ENCODE results near the gene TRIM14. TPM values are rescaled to one million over a fixed set of nuclear protein-coding genes. Genes with fewer than 3 reads are reported as not detected.

TRIM14 gene
- total RNA-seq, 2 experiments from 2014 or later, result 23.5 to 23.6 TPM

GRCh38 chr9:98135558-98135934, 16.5 kb upstream of the TRIM14 start:
- ChIA-PET POLR2A (no interaction called here), CTCF (no interaction called here)
- Mint-ChIP-seq H3K36me3 (ENCODE audit: low read depth) (peaks cover 44% of the 10 kb centered on the region), H3K4me3 (no peak overlapping the region), H3K27ac (no peak overlapping the region), H3K4me1 (ENCODE audit: low read depth) (no peaks in the 10 kb centered on the region), H3K9me3 (no peaks in the 10 kb centered on the region), H3K27me3 (no peaks in the 10 kb centered on the region)
- no peaks in the 10 kb centered on the region for H3K4me1 ChIP-seq (ENCODE audit: insufficient read depth, low read length)
- intact Hi-C loops (cut with DNase I, micrococcal nuclease), result no loop called here
- peaks cover 51% of the 10 kb centered on the region for H3K36me3 ChIP-seq (ENCODE audit: insufficient read depth, low read length)
- DNase-seq, result no peak
- ATAC-seq (ENCODE audit: poor library complexity), result no peak
- H3K4me3 ChIP-seq (ENCODE audit: low read length), result no peak overlapping the region
- H3K27ac ChIP-seq (ENCODE audit: low read depth in 1 of 2, low read length in 2 of 2), result no peak overlapping the region
- no peak for TF ChIP-seq CTCF (IDR thresholded peaks at IDR 0.05)
- no peaks in the 10 kb centered on the region for H3K27me3 ChIP-seq (ENCODE audit: control insufficient read depth in 1 of 2, insufficient read depth in 2 of 2, low read length in 2 of 2)
- no peaks in the 10 kb centered on the region for H3K9me3 ChIP-seq (ENCODE audit: control insufficient read depth in 1 of 2, insufficient read depth in 1 of 2, low read length in 2 of 2)

- ATAC-seq (ENCODE audit: poor library complexity), result no peak
- peaks cover 51% of the 10 kb centered on the region for H3K36me3 ChIP-seq (ENCODE audit: insufficient read depth, low read length)
Measured at GRCh38 chr9:98134702-98135557, 15.9 kb upstream of the TRIM14 start.

DNA sequence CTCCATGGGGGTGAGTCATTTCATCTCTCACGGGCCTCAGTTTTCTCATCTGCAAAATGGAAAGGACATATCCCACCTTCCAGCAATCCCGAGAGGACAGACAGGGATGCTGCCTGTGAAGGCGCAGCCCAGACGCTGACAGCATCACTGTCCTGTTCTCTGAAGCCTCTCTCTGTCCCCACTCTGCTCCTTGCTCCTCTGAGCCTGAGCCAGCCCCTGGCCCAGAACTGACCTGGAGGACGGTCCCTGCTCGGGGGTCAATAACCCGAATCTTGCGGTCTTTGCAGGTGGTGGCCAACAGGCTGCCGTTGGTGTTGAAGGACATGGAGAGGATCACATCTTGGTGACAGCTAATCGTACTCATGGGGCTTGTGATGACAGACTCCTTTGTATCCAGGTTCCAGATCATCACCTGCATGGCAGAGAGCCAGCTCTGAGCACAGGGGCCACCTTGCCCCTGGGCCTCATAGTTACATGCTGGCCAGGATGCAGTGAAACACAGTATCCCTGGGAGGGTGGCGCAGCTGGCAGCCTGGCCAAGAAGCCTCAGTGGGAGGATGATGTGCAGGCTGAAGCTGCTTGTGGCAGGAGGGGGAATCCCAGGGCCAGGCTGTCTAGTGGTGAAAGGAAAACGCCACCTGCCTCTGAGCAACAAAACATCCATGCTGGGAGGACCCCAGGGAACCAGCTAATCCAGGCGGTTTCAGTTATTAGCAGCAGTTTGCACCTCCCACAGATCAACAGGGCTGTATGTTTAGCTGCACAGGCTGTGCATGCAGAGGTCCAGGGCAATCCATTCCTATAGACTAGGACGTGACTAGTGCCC, 14.0 kb upstream of the TRIM14 start:
- Histone ChIP-seq H3K27me3 (ENCODE audit: control insufficient read depth in 1 of 2, insufficient read depth in 2 of 2, low read length in 2 of 2) (no peaks in the 10 kb centered on the region), H3K9me3 (ENCODE audit: control insufficient read depth in 1 of 2, insufficient read depth in 1 of 2, low read length in 2 of 2) (no peaks in the 10 kb centered on the region), H3K36me3 (ENCODE audit: insufficient read depth, low read length) (peaks cover 65% of the 10 kb centered on the region), H3K27ac (ENCODE audit: low read depth in 1 of 2, low read length in 2 of 2) (no peak overlapping the region), H3K4me1 (ENCODE audit: insufficient read depth, low read length) (peaks cover 4% of the 10 kb centered on the region), H3K4me3 (ENCODE audit: low read length) (no peak overlapping the region)
- Mint-ChIP-seq H3K4me1 (ENCODE audit: low read depth) (no peaks in the 10 kb centered on the region), H3K27ac (no peak overlapping the region), H3K36me3 (ENCODE audit: low read depth) (peaks cover 56% of the 10 kb centered on the region), H3K4me3 (no peak overlapping the region), H3K9me3 (no peaks in the 10 kb centered on the region), H3K27me3 (no peaks in the 10 kb centered on the region)
- ATAC-seq (ENCODE audit: poor library complexity) (no peak), DNase-seq (peak in 1 of 14 experiments; percentile 17)
- intact Hi-C loops (cut with DNase I, micrococcal nuclease), result no loop called here
- TF ChIP-seq CTCF (IDR thresholded peaks at IDR 0.05), result no peak
- ChIA-PET POLR2A (interaction anchor here (1.1 kb wide), 1 partner anchor 31 kb away, joined by 5 read pairs; no protein-coding TSS in a partner anchor), CTCF (no interaction called here)

More at GRCh38 chr9:98134702-98135557, 15.9 kb upstream of the TRIM14 start:
- ChIA-PET CTCF (no interaction called here), POLR2A (no interaction called here)
- no peak for TF ChIP-seq CTCF (IDR thresholded peaks at IDR 0.05)
- H3K27me3 ChIP-seq (ENCODE audit: control insufficient read depth in 1 of 2, insufficient read depth in 2 of 2, low read length in 2 of 2), result no peaks in the 10 kb centered on the region
- intact Hi-C loops (cut with DNase I, micrococcal nuclease), result no loop called here
- no peak overlapping the region for H3K27ac Mint-ChIP-seq
- H3K36me3 Mint-ChIP-seq (ENCODE audit: low read depth), result peaks cover 47% of the 10 kb centered on the region
- no peak overlapping the region for H3K27ac ChIP-seq (ENCODE audit: low read depth in 1 of 2, low read length in 2 of 2)
- no peaks in the 10 kb centered on the region for H3K9me3 ChIP-seq (ENCODE audit: control insufficient read depth in 1 of 2, insufficient read depth in 1 of 2, low read length in 2 of 2)
- H3K4me1 ChIP-seq (ENCODE audit: insufficient read depth, low read length), result no peaks in the 10 kb centered on the region
- no peak overlapping the region for H3K4me3 ChIP-seq (ENCODE audit: low read length)
- H3K4me1 Mint-ChIP-seq (ENCODE audit: low read depth), result no peaks in the 10 kb centered on the region
- no peak overlapping the region for H3K4me3 Mint-ChIP-seq
- no peak for DNase-seq
- no peaks in the 10 kb centered on the region for H3K27me3 Mint-ChIP-seq
- H3K9me3 Mint-ChIP-seq, result no peaks in the 10 kb centered on the region

Measured in CD4-positive, alpha-beta T cell (primary cell).